ENCODE measurements around the gene CALML3.

CALML3 gene

DNA sequence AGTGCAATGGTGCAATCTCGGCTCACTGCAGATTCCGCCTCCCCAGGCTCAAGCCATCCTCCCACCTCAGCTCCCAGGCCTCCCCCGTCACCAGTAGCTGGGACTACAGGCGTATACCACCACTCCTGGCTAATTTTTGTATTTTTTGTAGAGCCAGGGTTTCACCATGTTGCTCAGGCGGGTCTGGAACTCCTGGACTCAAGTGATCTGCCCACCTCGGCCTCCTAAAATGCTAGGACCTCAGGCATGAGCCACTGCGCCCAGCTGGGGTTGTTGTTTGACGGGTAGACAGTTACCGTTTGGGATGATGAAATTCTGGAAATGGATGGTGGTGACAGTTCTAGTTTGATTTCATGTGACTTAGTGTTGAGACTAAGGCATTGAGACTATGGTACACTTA is 15.3 kb downstream of the CALML3 start:
- Mint-ChIP-seq H3K9me3 (peaks cover 0 to 6% of the 10 kb centered on the region in 2 donors), H3K27me3 (peaks cover 23 to 32% of the 10 kb centered on the region in 2 donors), H3K27ac (no peak overlapping the region), H3K4me1 (ENCODE audit: low read depth in 2 of 2) (no peaks in the 10 kb centered on the region), H3K36me3 (ENCODE audit: insufficient read depth) (peaks cover 4% of the 10 kb centered on the region), H3K4me3 (no peak overlapping the region)
- ATAC-seq (replicated peaks) (no peak), DNase-seq (no peak)

- Mint-ChIP-seq H3K36me3 (ENCODE audit: insufficient read depth) (peaks cover 4% of the 10 kb centered on the region), H3K27me3 (peaks cover 23 to 33% of the 10 kb centered on the region in 2 donors), H3K9me3 (peaks cover 0 to 6% of the 10 kb centered on the region in 2 donors), H3K27ac (no peak overlapping the region), H3K4me1 (ENCODE audit: low read depth in 2 of 2) (no peaks in the 10 kb centered on the region), H3K4me3 (no peak overlapping the region)
- DNase-seq: no peak
- ATAC-seq (replicated peaks): no peak
Observed at GRCh38 chr10:5540891-5541290, 16.1 kb downstream of the CALML3 start.

- Mint-ChIP-seq H3K27ac (no peak overlapping the region), H3K9me3 (peaks cover 0 to 6% of the 10 kb centered on the region in 2 donors), H3K36me3 (ENCODE audit: insufficient read depth) (peaks cover 4% of the 10 kb centered on the region), H3K4me3 (no peak overlapping the region), H3K27me3 (peaks cover 31 to 45% of the 10 kb centered on the region in 2 donors), H3K4me1 (ENCODE audit: low read depth in 2 of 2) (no peaks in the 10 kb centered on the region)
- ATAC-seq (replicated peaks) (no peak), DNase-seq (no peak)
Observed at GRCh38 chr10:5542100-5542499, 17.3 kb downstream of the CALML3 start.

GRCh38 chr10:5543623-5544022 is 18.9 kb downstream of the CALML3 start:
- no peaks in the 10 kb centered on the region for H3K4me1 Mint-ChIP-seq (ENCODE audit: low read depth in 2 of 2)
- H3K27me3 Mint-ChIP-seq: peaks cover 25 to 35% of the 10 kb centered on the region in 2 donors
- DNase-seq (no peak), ATAC-seq (replicated peaks) (no peak)
- H3K4me3 Mint-ChIP-seq: no peak overlapping the region
- no peaks in the 10 kb centered on the region for H3K36me3 Mint-ChIP-seq (ENCODE audit: insufficient read depth)
- H3K9me3 Mint-ChIP-seq: peaks cover 0 to 6% of the 10 kb centered on the region in 2 donors
- H3K27ac Mint-ChIP-seq: no peak overlapping the region

DNA sequence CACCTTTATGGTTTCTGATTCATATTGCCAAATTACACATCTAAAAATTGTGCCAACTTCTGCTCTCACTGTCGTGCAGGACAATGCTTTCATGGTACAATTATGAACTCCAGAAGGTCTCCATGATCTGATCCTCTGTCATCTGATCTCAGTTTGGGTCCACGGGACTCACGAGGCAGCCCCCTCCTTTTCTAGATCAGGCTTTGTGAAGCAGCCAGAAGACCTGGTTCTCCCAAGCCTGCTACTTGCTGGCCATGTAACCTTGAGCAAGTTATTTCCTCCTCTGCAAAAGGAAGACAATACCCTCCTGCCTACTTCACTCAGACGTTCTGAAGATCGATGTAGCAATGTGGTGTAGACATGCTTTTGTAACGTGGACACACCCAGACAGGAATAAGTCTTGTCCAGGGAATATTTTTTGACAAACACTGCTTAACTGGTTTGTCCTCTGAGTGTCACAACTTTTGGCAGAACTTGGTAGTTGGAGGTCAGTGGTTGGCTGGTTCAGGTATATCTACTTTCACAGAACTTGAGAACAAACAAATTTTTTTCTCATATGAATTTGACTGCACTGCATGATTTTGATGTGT is 19.6 kb downstream of the CALML3 start:
- Mint-ChIP-seq H3K4me1 (ENCODE audit: low read depth in 2 of 2) (no peaks in the 10 kb centered on the region), H3K4me3 (no peak overlapping the region), H3K27ac (no peak overlapping the region), H3K9me3 (peaks cover 0 to 6% of the 10 kb centered on the region in 2 donors), H3K27me3 (peaks cover 23 to 28% of the 10 kb centered on the region in 2 donors), H3K36me3 (ENCODE audit: insufficient read depth) (no peaks in the 10 kb centered on the region)
- no peak for ATAC-seq (replicated peaks)
- no peak for DNase-seq

- H3K4me3 Mint-ChIP-seq: no peak overlapping the region
- peaks cover 0 to 6% of the 10 kb centered on the region in 2 donors for H3K9me3 Mint-ChIP-seq
- no peak overlapping the region for H3K27ac Mint-ChIP-seq
- no peaks in the 10 kb centered on the region for H3K4me1 Mint-ChIP-seq (ENCODE audit: low read depth in 2 of 2)
- no peak for ATAC-seq (replicated peaks)
- H3K27me3 Mint-ChIP-seq: peaks cover 16 to 21% of the 10 kb centered on the region in 2 donors
- no peak for DNase-seq
- H3K36me3 Mint-ChIP-seq (ENCODE audit: insufficient read depth): no peaks in the 10 kb centered on the region
Observed at GRCh38 chr10:5545011-5545410, 20.2 kb downstream of the CALML3 start.

- Mint-ChIP-seq H3K36me3 (ENCODE audit: insufficient read depth) (no peaks in the 10 kb centered on the region), H3K9me3 (peaks cover 0 to 6% of the 10 kb centered on the region in 2 donors), H3K4me1 (ENCODE audit: low read depth in 2 of 2) (no peaks in the 10 kb centered on the region), H3K27me3 (peaks cover 12 to 17% of the 10 kb centered on the region in 2 donors), H3K27ac (no peak overlapping the region), H3K4me3 (no peak overlapping the region)
- ATAC-seq (replicated peaks): no peak
- no peak for DNase-seq
Observed at GRCh38 chr10:5545426-5545777, 20.6 kb downstream of the CALML3 start.

- peaks cover 9 to 13% of the 10 kb centered on the region in 2 donors for H3K27me3 Mint-ChIP-seq
Observed at GRCh38 chr10:5545778-5546710, 21.3 kb downstream of the CALML3 start.

DNA sequence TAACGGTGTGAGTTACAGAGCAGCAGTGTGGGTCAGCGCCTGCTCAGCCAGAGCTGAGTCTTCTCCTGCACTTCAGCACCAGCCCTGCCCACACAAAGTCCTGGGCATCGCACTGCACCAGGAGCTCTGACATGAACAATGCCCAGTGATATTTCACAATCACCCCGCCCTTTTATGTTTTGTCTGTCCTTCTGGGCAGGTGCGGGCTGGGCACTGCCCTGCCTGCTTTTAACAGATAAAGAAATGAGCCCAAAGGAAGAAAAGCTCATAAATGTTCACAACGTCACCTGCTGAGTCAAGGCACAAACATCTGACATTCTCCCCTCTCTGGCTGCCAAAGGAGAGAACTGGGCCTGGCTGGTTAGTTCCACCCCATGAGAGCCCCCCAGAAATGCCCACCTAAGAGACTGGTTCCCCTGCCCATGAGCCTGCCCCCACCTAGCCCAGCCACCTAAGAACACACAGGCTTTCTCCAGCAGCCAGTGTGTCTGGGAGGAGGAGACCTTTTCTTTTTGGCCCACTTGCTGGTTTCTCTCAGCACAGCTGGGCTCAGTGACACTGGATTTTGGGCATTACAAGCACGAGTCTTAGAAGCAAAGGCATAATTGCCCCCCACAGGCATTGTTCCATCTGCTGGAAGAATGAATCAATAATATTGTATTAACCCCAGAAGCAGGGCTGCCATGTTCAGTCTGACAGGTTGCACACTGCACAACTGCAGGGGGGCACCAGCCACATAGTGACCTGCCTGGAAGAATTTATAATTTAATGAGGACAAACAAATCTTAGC is 22.3 kb downstream of the CALML3 start:
- no peaks in the 10 kb centered on the region for H3K36me3 Mint-ChIP-seq (ENCODE audit: insufficient read depth)
- H3K4me3 Mint-ChIP-seq: no peak overlapping the region
- H3K27me3 Mint-ChIP-seq: peaks cover 9 to 14% of the 10 kb centered on the region in 2 donors
- H3K4me1 Mint-ChIP-seq (ENCODE audit: low read depth in 2 of 2): peaks cover 0 to 3% of the 10 kb centered on the region in 2 donors
- H3K27ac Mint-ChIP-seq: no peak overlapping the region
- DNase-seq (no peak), ATAC-seq (replicated peaks) (no peak)
- H3K9me3 Mint-ChIP-seq: peaks cover 0 to 3% of the 10 kb centered on the region in 2 donors

More at GRCh38 chr10:5545778-5546710, 21.3 kb downstream of the CALML3 start:
- H3K9me3 Mint-ChIP-seq: peaks cover 0 to 6% of the 10 kb centered on the region in 2 donors
- ATAC-seq (replicated peaks): no peak
- no peaks in the 10 kb centered on the region for H3K4me1 Mint-ChIP-seq (ENCODE audit: low read depth in 2 of 2)
- no peak overlapping the region for H3K27ac Mint-ChIP-seq
- no peak overlapping the region for H3K4me3 Mint-ChIP-seq
- H3K36me3 Mint-ChIP-seq (ENCODE audit: insufficient read depth): no peaks in the 10 kb centered on the region
- no peak for DNase-seq

DNA sequence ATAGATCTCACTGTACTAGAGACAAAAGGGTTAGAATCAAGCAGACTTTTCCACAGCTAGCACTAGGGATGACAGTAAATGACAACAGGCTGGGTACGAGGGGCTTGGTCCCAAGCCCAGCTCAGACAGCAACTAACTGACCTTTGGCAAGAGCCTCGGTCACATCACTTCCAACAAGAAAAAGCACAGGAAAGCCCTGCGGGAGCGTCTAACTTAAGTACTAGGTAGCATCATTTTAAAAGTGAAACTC is 22.8 kb downstream of the CALML3 start:
- H3K36me3 Mint-ChIP-seq (ENCODE audit: insufficient read depth): no peaks in the 10 kb centered on the region
- peaks cover 11 to 20% of the 10 kb centered on the region in 2 donors for H3K27me3 Mint-ChIP-seq
- peaks cover 0 to 6% of the 10 kb centered on the region in 2 donors for H3K4me1 Mint-ChIP-seq (ENCODE audit: low read depth in 2 of 2)
- H3K27ac Mint-ChIP-seq: no peak overlapping the region
- H3K4me3 Mint-ChIP-seq: no peak overlapping the region
- ATAC-seq (replicated peaks) (no peak), DNase-seq (no peak)
- no peaks in the 10 kb centered on the region for H3K9me3 Mint-ChIP-seq

GRCh38 chr10:5547931-5548660 is 23.3 kb downstream of the CALML3 start:
- Mint-ChIP-seq H3K4me1 (ENCODE audit: low read depth in 2 of 2) (peaks cover 0 to 9% of the 10 kb centered on the region in 2 donors), H3K27ac (no peak overlapping the region), H3K27me3 (peaks cover 16 to 24% of the 10 kb centered on the region in 2 donors), H3K9me3 (no peaks in the 10 kb centered on the region), H3K36me3 (ENCODE audit: insufficient read depth) (no peaks in the 10 kb centered on the region), H3K4me3 (no peak overlapping the region)
- ATAC-seq (replicated peaks) (no peak), DNase-seq (no peak)

DNA sequence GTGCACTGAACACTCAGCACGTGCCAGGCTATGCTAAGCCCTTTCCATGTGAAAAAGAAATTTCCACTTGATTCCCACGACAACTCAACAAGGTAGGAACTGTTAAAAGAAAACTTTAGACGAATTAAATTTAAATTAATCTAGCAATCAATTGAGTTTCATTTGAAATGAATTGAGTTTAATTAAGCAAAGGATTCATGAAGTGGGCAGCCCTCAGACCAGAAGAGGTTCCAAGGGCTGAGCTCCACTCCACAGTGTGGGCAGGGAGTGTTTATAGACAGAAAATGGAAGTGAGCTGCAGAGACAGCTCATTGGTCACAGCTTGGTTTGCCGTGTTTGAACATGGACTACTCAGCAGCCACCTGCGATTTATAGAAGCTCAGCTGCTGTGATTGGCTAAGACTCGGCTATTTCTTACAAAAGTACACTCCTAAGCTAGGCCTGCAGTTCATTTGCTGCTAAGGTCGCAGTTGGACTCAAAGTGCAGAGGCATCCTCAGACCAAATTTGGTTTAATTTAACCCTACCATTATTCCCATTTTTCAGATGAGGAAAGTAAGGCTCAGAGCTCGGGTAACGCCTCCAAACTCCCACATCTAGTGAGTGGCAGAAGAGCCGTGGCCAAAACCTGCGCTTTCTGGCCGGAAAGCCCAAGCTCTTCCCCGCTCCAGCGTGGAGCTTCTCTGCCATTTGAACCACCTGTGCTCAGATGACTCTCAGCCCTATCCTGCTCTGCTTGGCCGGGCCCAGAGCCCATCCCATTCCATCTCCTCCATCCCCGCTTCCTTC is 24.9 kb downstream of the CALML3 start:
- Mint-ChIP-seq H3K9me3 (no peaks in the 10 kb centered on the region), H3K4me1 (ENCODE audit: low read depth in 2 of 2) (peaks cover 0 to 9% of the 10 kb centered on the region in 2 donors), H3K36me3 (ENCODE audit: insufficient read depth) (no peaks in the 10 kb centered on the region), H3K27me3 (peaks cover 19 to 31% of the 10 kb centered on the region in 2 donors), H3K4me3 (no peak overlapping the region), H3K27ac (no peak overlapping the region)
- no peak for ATAC-seq (replicated peaks)
- DNase-seq: no peak
